NCI-H1092 (cell line): Measurements from ENCODE around the gene CADPS2.

ENCODE experiments used
- DNase-seq: peaks from one replicate; lab custom pipeline; 2025; lab: John Stamatoyannopoulos, UW

The CADPS2 gene

DNA sequence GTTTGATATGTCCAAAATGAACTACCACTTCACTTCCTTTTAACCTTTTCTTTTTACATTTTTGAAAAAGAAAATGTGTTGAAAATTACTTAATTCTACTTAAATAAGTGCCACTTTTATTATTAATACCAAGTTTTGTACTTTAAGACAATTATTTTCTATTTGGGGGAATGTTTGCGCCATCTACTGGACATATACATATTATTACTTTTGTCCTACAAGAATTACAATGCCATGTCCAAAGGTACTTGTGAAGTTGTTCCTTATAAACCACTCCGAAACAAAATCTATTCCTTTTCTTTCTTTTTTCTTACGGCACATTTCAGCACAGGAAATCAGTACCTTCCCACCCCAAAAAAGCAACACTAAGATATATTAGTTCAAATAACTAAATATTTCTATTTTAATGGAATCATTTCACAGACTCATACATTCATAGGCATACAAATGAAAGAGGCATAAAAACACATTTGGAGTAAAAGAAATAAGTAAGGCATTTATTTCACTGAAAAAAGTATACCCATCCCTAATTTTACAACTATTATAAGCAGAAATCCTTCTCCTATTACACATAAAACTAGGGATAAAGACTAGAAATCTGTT lies 357.3 kb downstream of the CADPS2 start:
- DNase-seq = peak; percentile 41

GRCh38 chr7:122525355-122525754 lies 360.9 kb downstream of the CADPS2 start:
- DNase-seq = no peak

DNA sequence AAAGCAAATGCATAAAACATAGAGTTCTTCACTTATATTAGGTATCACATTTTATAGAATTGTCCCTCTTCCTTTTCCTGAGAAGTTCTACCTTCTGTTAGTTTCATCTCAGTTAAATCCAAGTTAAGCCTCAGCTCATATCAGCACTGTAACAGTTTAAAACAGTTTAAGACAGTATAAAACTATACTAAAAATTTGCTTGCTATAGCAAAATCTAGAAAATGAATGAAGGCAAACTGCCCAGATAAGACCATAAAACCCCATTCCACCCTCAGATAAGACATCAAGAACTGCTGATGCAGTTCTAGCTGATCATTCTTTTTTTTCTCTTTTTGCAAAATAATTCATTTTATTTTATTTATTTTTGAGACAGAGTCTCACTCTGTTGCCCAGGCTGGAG lies 364.5 kb downstream of the CADPS2 start:
- no peak for DNase-seq

DNA sequence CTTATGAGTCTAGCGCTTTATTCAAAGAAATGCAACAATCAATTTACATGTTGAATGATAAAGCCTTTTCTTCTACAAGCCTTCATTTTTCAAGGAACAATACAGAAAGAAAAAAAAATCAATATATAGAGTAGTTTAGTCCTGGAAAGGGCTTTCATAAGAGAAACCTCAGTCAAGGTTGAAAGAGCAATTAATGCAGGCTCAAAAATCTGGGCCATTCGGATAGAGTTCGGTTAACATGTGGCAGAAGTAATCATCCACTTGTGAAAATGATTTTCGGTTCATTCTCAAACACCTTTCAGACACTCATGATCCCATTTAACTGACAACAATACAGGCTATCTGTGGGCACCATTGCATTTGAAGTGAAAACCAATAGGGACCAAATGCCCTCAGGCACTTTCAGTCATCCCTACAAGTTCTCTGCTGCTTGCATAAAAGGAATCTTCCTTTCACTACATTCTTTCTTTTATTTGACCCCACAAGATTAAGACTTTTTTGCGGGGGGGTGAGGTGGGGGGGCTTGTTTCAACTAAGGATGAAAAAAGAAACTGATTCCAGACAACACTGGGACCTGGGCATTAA lies 365.2 kb downstream of the CADPS2 start:
- peak; percentile 21 for DNase-seq

GRCh38 chr7:122518488-122518887 lies 367.8 kb downstream of the CADPS2 start:
- DNase-seq = no peak

GRCh38 chr7:122517576-122517975 lies 368.7 kb downstream of the CADPS2 start:
- no peak for DNase-seq

- no peak for DNase-seq
These were observed 370.9 kb downstream of the CADPS2 start for GRCh38 chr7:122515404-122515803.

GRCh38 chr7:122511268-122511667 lies 375.0 kb downstream of the CADPS2 start:
- no peak for DNase-seq

DNA sequence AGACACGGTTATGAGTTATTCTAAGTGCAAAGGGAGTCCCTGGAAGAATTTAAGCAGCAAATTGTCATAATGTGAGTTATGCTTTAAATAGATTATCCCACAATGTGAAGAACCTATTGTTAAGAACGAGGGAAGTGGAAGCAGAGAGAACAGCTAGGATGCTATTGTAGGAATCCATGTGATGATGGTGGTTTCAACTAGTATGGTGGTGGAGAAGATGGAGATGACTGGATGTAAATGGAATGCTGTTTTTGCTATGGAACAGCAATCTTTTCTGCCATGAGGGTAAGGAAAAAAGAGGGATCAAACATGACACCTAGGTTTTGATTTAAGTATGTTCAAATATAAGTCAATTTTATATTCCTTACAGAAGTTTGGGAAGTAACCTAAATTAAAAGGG lies 378.7 kb downstream of the CADPS2 start:
- DNase-seq = no peak

DNA sequence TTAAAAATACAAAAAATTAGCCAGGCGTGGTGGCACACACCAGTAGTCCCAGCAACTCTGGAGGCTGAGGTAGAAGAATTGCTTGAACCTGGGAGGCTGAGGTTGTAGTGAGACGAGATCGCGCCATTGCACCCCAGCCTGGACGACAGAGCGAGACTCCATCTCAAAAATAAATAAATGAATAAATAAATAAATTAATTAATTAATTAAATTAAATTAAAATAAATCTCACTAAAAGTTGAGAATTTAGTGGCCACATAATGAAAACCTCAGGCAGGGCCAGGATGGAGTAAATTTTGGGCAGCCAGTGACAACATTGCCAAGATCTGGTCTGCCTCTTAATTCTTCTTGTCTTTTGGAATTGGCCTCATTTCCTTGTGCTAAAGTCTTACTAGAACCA lies 394.3 kb downstream of the CADPS2 start:
- DNase-seq = no peak

DNA sequence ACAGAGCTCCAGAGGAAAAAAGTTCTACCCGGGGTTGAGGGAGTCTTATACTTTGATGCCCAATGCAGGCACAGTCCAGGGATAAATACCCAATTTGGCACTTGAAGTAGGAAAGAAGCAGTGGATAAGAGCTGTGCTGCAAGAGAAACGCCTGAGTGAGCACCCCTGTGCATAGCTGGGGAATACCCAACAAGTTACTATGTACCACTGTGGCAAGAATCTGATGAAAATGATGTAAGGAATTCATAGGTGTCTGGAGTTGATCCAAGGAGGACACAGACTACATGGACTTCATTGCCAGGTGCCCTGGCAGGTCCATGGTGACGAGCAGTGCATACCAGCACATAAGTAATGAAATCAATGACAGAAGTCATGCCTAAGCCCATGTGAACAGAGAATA lies 398.0 kb downstream of the CADPS2 start:
- no peak for DNase-seq

DNA sequence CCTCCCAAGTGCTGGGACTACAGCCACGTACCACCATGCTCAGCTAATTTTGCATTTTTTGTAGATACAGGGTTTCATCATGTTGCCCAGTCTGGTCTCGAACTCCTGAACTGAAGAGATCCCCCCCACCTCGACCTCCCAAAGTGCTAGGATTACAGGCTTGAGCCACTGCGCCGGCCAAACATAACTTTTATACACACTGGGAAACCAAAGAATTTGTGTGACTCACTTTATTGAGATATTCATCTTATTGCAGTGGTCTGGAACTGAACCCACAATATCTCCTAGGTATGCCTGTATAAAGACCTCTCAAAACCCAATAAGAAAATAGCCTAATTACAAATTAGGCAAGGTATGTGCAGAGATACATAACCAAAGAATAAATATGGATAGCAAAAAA lies 399.1 kb downstream of the CADPS2 start:
- DNase-seq = no peak

- no peak for DNase-seq
These were observed 400.4 kb downstream of the CADPS2 start for GRCh38 chr7:122485856-122486255.

- DNase-seq = no peak
These were observed 404.0 kb downstream of the CADPS2 start for GRCh38 chr7:122482212-122482611.

DNA sequence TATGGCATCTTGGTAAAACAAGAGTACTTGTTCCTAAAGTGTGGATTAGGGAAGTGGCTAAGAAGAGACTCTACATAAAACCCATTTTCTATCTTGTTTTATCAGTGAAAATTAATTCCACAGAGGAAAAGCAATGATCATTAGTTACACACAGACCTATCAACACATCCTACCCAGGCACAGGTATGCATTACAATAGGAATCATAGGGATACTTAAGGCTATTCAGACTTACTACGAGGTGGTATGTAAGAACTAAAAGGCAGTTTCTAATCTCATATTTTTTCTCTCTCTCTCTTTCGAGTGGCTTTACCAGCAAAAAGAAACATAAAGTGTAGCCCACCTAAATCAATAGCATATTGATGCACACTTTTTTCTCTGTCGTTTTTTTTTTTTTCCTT lies 415.4 kb downstream of the CADPS2 start:
- DNase-seq = no peak

- DNase-seq = no peak
These were observed 417.3 kb downstream of the CADPS2 start for GRCh38 chr7:122468945-122469344.

- no peak for DNase-seq
These were observed 418.4 kb downstream of the CADPS2 start for GRCh38 chr7:122467661-122468449.

DNA sequence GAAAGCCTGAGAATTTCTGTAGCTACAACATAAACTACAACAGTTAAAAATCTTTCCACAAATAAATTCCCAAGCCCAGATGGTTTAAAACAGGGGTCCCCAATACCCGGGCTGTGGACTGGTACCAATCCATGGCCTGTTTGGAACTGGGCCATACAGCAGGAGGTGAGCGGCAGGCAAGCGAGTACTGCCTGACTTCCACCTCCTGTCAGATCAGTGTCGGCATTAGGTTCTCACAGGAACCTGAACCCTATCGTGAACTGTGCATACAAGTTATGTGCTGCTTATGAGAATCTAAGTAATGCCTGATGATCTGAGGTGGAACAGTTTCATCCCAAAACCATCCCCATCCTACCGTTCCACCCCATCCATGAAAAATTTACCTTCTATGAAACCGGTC lies 421.0 kb downstream of the CADPS2 start:
- DNase-seq = no peak

DNA sequence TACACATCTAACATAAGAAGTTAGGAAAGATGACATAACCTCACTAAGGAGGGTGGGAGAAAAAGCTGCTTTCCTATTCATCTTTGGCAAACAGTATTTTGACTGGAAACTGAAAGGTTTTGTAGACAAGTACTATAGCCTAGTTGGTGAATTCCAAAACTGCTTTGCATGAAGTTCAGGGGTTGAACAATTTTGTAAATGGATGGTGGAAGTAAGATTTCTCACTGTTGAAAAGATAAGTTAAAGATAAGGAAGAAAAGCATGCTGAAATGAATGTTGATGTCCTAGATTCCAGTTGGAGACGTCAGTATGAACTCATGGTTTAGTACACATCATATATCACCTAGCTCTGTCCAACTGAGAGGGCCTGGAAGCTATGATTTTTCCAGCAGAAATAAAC lies 422.6 kb downstream of the CADPS2 start:
- no peak for DNase-seq

DNA sequence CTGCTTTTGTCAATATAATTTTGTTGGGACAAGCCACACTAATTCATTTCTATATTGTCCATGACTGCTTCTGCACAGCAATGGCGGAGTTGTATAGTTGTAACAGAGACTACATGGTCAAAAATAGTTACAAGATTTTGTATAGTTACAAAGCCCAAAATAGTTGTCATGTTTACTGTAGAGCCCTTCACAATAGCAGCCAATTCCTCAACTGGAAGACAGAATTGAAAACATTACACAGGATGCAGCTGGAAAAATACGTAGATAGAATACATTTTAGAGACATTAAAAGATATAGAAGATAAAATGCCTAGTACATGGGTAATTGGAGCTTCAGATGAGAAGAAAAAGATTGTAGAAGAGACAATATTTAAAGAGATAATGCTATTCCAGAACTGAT lies 425.3 kb downstream of the CADPS2 start:
- DNase-seq = no peak

GRCh38 chr7:122457969-122458368 lies 428.3 kb downstream of the CADPS2 start:
- no peak for DNase-seq

DNA sequence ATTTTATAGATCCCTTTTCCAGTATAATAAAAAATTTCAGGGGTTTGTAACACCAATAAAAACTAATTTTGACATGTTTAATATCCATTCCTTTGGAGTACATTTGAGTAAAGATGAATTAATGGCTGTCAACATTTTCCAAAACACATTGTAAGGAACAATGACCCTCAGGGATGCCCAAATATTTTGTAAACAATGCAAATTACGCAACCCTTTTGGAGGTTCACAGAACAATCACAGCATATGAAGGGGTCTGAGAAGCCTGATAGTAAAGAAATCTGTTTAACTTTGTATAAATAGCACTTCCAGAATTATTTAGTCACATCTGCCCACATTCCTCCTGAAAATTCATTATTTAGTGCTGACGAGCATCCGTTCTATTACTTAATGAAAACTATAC lies 428.9 kb downstream of the CADPS2 start:
- no peak for DNase-seq

DNA sequence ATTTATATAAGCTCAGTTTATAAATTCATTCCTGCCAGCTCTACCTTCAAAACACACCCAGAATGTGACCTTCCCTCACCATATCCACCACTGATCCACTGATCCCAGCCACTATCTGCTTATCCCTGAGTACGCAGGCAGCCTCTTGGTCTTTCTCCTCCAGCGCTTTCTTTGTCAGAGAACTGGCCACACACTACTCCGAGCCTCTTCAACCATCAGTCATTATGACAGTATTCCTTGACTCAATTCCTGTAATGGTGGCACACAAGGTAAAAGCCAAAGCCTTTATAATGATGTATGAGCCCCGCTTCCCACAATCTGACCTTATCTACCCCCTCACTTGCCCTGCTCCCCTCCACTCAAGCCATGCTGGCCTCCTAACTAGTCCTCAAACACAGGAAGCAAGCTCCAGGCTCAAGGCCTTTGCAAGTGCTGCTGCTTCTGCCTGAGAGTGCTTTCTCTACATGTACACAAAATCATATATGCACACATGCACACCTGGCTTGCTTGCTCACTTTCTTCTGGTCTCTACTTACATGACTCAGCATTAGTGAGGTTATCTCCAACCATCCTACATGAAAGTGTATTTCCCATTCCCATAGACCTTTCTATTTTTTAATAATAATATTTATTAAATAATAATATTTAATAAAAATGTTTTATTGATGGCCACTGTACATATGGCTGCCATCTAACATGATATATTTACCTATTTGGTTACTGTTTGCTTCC lies 431.3 kb downstream of the CADPS2 start:
- no peak for DNase-seq
